Loucy (cell line): Measurements from ENCODE around the gene STOML2.

ENCODE experiments used
- H2AFZ ChIP-seq: fragments of 200-600 bp; sonication (generic); 2 replicates; pipeline ENCODE4 v1.6.0; 2016; ENCODE audit warnings: antibody characterized with exemption, mild to moderate bottlenecking, low read length, moderate library complexity
- H3F3A ChIP-seq: fragments of 200-600 bp; 2 replicates; pipeline ENCODE4 v1.6.0; 2016; ENCODE audit warnings: antibody characterized with exemption, low read depth, mild to moderate bottlenecking
- H3K27me3 ChIP-seq: fragments of 200-600 bp; sonication (generic); 2 replicates; pipeline ENCODE4 v1.6.1; 2014; ENCODE audit warnings: low read length, mild to moderate bottlenecking; ENCODE audit not compliant: insufficient read depth, poor library complexity, severe bottlenecking
- H3K36me3 ChIP-seq: fragments of 200-600 bp; sonication (generic); 2 replicates; pipeline ENCODE4 v1.6.1; 2016; ENCODE audit warnings: low read length; ENCODE audit not compliant: insufficient read depth
- H3K4me1 ChIP-seq: fragments of 200-600 bp; sonication (generic); 2 replicates; pipeline ENCODE4 v1.5.1; 2014; ENCODE audit warnings: low read length, mild to moderate bottlenecking; ENCODE audit not compliant: insufficient read depth, poor library complexity, severe bottlenecking
- H3K4me2 ChIP-seq: fragments of 200-600 bp; sonication (generic); 2 replicates; pipeline ENCODE4 v1.6.0; 2014; ENCODE audit warnings: antibody characterized with exemption, low read length, low read depth, mild to moderate bottlenecking; ENCODE audit not compliant: poor library complexity, severe bottlenecking
- H3K4me3 ChIP-seq: fragments of 200-600 bp; sonication (generic); 2 replicates; pipeline ENCODE4 v1.5.1; 2014; ENCODE audit warnings: low read length, mild to moderate bottlenecking, mixed read lengths; ENCODE audit not compliant: poor library complexity, severe bottlenecking
- H3K79me2 ChIP-seq: fragments of 200-600 bp; sonication (generic); 2 replicates; pipeline ENCODE4 v1.6.1; 2014; ENCODE audit warnings: low read length; ENCODE audit not compliant: insufficient read depth
- H3K9ac ChIP-seq: fragments of 200-600 bp; sonication (generic); 2 replicates; pipeline ENCODE4 v1.6.0; 2014; ENCODE audit warnings: mild to moderate bottlenecking, low read depth, low read length, moderate library complexity; ENCODE audit not compliant: poor library complexity, severe bottlenecking
- H3K9me2 ChIP-seq: fragments of 200-600 bp; sonication (generic); replicated peaks from 2 replicates; pipeline ENCODE4 v1.6.1; 2016; ENCODE audit warnings: low read depth, low read length, mixed read lengths
- H3K9me3 ChIP-seq: fragments of 200-600 bp; sonication (generic); 2 replicates; pipeline ENCODE4 v1.6.1; 2014; ENCODE audit warnings: mild to moderate bottlenecking, antibody characterized with exemption, low read length, low read depth; ENCODE audit not compliant: insufficient read depth
- H4K20me1 ChIP-seq: fragments of 200-600 bp; sonication (generic); 2 replicates; pipeline ENCODE4 v1.6.0; 2014; ENCODE audit warnings: antibody characterized with exemption, low read length, mild to moderate bottlenecking; ENCODE audit not compliant: insufficient read depth, poor library complexity, severe bottlenecking
- EZH2phosphoT487 ChIP-seq: fragments of 200-600 bp; IDR thresholded peaks from 2 replicates; pipeline ENCODE4 v1.6.1; 2018; ENCODE audit warnings: antibody characterized with exemption, mild to moderate bottlenecking, moderate library complexity, borderline replicate concordance
- TF ChIP-seq, protein P1 (sequence below): fragments of 200-600 bp; sonication (generic); conservative IDR thresholded peaks from 2 replicates; pipeline ENCODE4 v1.5.1; 2014; ENCODE audit warnings: mild to moderate bottlenecking, antibody characterized with exemption, low read length

Gene STOML2

GRCh38 chr9:35115680-35116538 lies 13.0 kb upstream of the STOML2 start, which contains the start of gene ATOSB:
TSS of gene ATOSB (minus strand) at chr9:35115862. CDS start at chr9:35108274, 7,588 bp downstream.
- Histone ChIP-seq H3K9me2 (no peaks in the 10 kb centered on the region), H3K79me2 (peaks cover 4% of the 10 kb centered on the region; the same call in 1 of the 2 replicates), H3F3A (peaks cover 7% of the 10 kb centered on the region), H3K4me2 (peak within 1 kb of the TSS; percentile 96), H3K4me3 (peak within 1 kb of the TSS; percentile 75), H3K36me3 (no peaks in the 10 kb centered on the region), H3K9me3 (no peaks in the 10 kb centered on the region), H4K20me1 (peaks cover under 1% of the 10 kb centered on the region), H3K9ac (peak within 1 kb of the TSS; percentile 85), H3K27me3 (no peaks in the 10 kb centered on the region), H3K4me1 (peaks cover 36% of the 10 kb centered on the region), H2AFZ (peak within 1 kb of the TSS; percentile 81)
- no peak for TF ChIP-seq EZH2phosphoT487
- TF ChIP-seq, protein P1, sequence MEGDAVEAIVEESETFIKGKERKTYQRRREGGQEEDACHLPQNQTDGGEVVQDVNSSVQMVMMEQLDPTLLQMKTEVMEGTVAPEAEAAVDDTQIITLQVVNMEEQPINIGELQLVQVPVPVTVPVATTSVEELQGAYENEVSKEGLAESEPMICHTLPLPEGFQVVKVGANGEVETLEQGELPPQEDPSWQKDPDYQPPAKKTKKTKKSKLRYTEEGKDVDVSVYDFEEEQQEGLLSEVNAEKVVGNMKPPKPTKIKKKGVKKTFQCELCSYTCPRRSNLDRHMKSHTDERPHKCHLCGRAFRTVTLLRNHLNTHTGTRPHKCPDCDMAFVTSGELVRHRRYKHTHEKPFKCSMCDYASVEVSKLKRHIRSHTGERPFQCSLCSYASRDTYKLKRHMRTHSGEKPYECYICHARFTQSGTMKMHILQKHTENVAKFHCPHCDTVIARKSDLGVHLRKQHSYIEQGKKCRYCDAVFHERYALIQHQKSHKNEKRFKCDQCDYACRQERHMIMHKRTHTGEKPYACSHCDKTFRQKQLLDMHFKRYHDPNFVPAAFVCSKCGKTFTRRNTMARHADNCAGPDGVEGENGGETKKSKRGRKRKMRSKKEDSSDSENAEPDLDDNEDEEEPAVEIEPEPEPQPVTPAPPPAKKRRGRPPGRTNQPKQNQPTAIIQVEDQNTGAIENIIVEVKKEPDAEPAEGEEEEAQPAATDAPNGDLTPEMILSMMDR: no peak

- peak overlapping the region; percentile 75 for H3K4me3 ChIP-seq
- peaks cover 7% of the 10 kb centered on the region for H3F3A ChIP-seq
- peak overlapping the region; percentile 85 for H3K9ac ChIP-seq
These were observed 12.1 kb upstream of the STOML2 start for GRCh38 chr9:35114840-35115628.

More at GRCh38 chr9:35114840-35115628, 12.1 kb upstream of the STOML2 start:
- no peaks in the 10 kb centered on the region for H3K9me3 ChIP-seq
- peak overlapping the region; percentile 81 for H2AFZ ChIP-seq
- no peaks in the 10 kb centered on the region for H3K27me3 ChIP-seq
- H3K4me1 ChIP-seq: peaks cover 44% of the 10 kb centered on the region
- H3K36me3 ChIP-seq: no peaks in the 10 kb centered on the region
- peaks cover 8% of the 10 kb centered on the region; the same call in 1 of the 2 replicates for H3K79me2 ChIP-seq
- TF ChIP-seq, protein P1: no peak
- no peak for TF ChIP-seq EZH2phosphoT487
- no peaks in the 10 kb centered on the region for H3K9me2 ChIP-seq
- H4K20me1 ChIP-seq: peaks cover 4% of the 10 kb centered on the region
- peak overlapping the region; percentile 96 for H3K4me2 ChIP-seq
